ENCODE results near the gene VSNL1. TPM values are rescaled to one million over a fixed set of nuclear protein-coding genes. Genes with fewer than 3 reads are reported as not detected.

The VSNL1 gene
- total RNA-seq (2022; extraction: Qiagen RNA extraction): not detected in 5 replicates

DNA sequence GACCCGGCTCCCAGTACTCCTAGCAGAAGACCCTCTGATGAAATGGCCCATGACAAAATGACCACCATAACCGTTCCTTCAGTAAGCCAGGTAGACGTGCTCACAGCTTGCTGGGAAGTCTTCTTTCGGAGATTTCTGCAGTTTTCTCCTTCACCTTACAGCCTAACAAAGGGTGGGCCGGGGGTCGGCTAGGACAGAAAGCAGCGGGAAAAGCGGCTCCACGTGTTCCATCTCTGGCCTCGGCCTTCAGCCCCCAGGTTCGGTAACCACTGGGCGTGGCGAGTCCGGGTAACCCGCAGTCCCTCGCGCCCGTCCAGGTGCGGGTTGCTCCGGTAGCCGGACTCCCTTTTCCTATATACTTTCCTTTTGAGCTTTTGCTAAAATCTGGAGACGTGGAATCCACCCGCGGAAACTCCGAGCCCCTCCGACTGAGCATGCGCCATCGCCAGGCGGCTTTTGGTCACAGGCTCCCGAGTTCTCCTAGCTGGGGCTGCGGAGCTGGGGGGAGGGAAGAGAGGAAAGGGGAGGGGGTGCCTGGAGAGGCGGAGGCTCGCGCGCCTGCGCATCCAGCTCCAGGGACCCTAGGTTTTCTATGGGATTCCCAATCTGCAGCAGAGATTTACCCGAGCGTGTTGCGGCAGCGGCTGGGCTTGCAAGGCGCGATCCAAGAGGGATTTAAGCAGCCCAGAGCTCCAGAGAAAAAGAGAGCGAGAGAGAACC lies at the start of gene VSNL1:
TSS of gene VSNL1 (plus strand) at position 604 of the 720 bp plus-strand sequence. CDS start 51,379 bp downstream, outside the sequence.

DNA sequence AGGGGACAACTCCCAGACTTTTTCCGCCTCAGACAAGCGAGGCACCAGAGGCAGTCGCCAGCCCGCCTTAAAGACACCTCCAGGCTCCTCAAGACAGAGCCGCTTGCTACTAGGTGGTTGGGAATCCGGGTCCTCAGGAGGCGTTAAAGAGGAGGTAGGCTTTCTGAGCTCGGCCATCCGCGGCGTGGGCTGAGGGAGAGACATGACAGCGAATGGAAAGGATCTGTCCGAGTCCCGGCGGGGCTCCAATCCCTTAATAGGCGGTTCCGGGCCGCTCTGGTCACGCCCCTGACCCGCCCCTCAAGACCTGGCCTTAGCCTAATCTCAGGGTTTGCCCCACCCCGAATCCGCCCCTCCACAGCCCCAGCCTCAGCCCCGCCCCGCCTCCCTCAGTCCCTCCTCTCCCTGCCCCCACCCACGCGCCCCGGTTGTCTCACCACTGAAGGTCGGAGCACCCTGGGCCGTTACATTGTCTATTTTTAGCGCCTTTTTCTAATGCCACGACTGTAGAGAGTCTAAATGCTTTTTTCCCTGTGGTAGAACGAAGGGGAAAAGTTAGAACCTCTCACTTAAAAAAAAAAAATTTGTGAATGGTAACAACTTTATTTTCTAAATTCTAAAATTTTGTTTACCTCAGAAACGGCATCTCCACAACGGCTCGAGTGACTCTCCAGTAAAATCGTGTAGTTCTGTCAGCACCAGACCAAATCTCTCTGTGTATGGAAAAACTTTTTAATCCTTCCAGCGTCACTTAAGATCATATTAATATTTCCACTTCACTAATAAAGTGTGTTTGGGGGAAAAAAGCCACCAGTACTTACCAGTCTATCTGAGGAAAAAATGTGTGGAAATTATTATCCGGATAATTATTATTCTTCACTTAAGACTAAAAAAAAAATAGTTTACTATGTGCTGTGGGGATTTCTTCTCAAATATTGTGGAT lies 22.0 kb upstream of the VSNL1 start, which contains the start of gene RAD51AP2:
TSS of gene RAD51AP2 (minus strand) at position 229 of the 943 bp plus-strand sequence. CDS start at position 204, 25 bp downstream.

Other genes starting within 250 kb of the VSNL1 start
- gene RAD51AP2, start 22.3 kb upstream of the VSNL1 start, total RNA-seq (2022; extraction: Qiagen RNA extraction): not detected in 5 replicates
- gene SMC6, start 213.1 kb downstream of the VSNL1 start, total RNA-seq (2022; extraction: Qiagen RNA extraction): 21.8 to 39.6 TPM (median 30.2 TPM) in 5 replicates
- gene GEN1, start 213.4 kb downstream of the VSNL1 start, total RNA-seq (2022; extraction: Qiagen RNA extraction): 9.9 to 13.6 TPM (median 11.6 TPM) in 5 replicates